HL-60 (cell line): ENCODE measurements around the gene ALDH1L1.

ENCODE experiments used
- DNase-seq, 2 experiments: peaks; one replicate each; pipeline ENCODE4 v3.0.0-alpha.2; 2010 to 2020; ENCODE audit warnings: low read depth in 1 of 2, low spot score in 1 of 2
- H3K27ac ChIP-seq: fragments of 250-450 bp; sonication (Bioruptor Pico); replicated peaks from 2 replicates; pipeline ENCODE4 v1.5.1; 2020; ENCODE audit warnings: mild to moderate bottlenecking, moderate library complexity
- H3K27me3 ChIP-seq: fragments of 250-450 bp; sonication (Bioruptor Pico); 2 replicates; pipeline ENCODE4 v1.5.1; 2021; ENCODE audit warnings: mild to moderate bottlenecking, moderate library complexity; ENCODE audit not compliant: insufficient read depth, poor library complexity, severe bottlenecking
- H3K4me3 ChIP-seq: replicated peaks from 2 replicates; pipeline ENCODE4 v1.5.1; 2011; ENCODE audit warnings: mild to moderate bottlenecking, control low read depth, low read length; ENCODE audit not compliant: insufficient read depth
- GABPA ChIP-seq: IDR thresholded peaks from 2 replicates; pipeline ENCODE4 v1.6.1; 2012; ENCODE audit warnings: low read depth
- POLR2AphosphoS5 ChIP-seq: IDR thresholded peaks from 2 replicates; pipeline ENCODE4 v1.6.1; 2012; ENCODE audit warnings: low read depth
- REST ChIP-seq: IDR thresholded peaks from 2 replicates; pipeline ENCODE4 v1.6.1; 2012; ENCODE audit warnings: low read depth; ENCODE audit not compliant: insufficient replicate concordance
- SPI1 ChIP-seq: IDR thresholded peaks from 2 replicates; pipeline ENCODE4 v1.6.1; 2012; ENCODE audit warnings: low read depth, mild to moderate bottlenecking, borderline replicate concordance
- TF ChIP-seq, protein P1 (sequence below): IDR thresholded peaks from one replicate; pipeline ENCODE4 v1.5.1; 2011; ENCODE audit warnings: low read length, control low read depth, inconsistent platforms; ENCODE audit not compliant: insufficient read depth

The ALDH1L1 gene

GRCh38 chr3:126191246-126191645 is 10.9 kb upstream of the ALDH1L1 start:
- no peak for TF ChIP-seq REST
- no peak overlapping the region for H3K27ac ChIP-seq
- no peak for DNase-seq
- H3K4me3 ChIP-seq = no peak overlapping the region
- no peaks in the 10 kb centered on the region for H3K27me3 ChIP-seq

DNA sequence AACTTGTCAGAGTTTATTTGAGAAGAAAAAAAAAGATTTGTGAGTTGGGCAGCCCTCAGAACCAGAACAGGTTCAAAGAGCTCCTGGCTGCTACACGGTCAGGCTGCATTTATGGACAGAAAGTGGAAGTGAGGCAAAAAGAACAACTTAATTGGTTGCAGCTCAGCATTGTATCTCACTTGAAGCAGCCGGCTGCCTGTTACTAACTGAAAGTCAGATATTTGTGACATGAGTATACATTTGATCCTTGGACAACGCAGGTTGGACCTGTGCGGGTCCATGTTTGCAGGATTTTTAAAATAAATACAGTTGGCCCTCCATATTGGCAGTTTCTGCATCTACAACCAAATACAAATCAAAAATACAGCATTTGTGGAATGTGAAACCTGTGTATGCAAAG is 7.5 kb upstream of the ALDH1L1 start:
- no peak for DNase-seq
- TF ChIP-seq REST (no peak), POLR2AphosphoS5 (no peak), SPI1 (no peak), GABPA (no peak)
- TF ChIP-seq, protein P1, sequence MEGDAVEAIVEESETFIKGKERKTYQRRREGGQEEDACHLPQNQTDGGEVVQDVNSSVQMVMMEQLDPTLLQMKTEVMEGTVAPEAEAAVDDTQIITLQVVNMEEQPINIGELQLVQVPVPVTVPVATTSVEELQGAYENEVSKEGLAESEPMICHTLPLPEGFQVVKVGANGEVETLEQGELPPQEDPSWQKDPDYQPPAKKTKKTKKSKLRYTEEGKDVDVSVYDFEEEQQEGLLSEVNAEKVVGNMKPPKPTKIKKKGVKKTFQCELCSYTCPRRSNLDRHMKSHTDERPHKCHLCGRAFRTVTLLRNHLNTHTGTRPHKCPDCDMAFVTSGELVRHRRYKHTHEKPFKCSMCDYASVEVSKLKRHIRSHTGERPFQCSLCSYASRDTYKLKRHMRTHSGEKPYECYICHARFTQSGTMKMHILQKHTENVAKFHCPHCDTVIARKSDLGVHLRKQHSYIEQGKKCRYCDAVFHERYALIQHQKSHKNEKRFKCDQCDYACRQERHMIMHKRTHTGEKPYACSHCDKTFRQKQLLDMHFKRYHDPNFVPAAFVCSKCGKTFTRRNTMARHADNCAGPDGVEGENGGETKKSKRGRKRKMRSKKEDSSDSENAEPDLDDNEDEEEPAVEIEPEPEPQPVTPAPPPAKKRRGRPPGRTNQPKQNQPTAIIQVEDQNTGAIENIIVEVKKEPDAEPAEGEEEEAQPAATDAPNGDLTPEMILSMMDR = no peak
- no peak overlapping the region for H3K27ac ChIP-seq
- no peaks in the 10 kb centered on the region for H3K27me3 ChIP-seq
- H3K4me3 ChIP-seq = no peak overlapping the region

- Histone ChIP-seq H3K4me3 (no peak overlapping the region), H3K27ac (no peak overlapping the region), H3K27me3 (peaks cover 6% of the 10 kb centered on the region)
- no peak for DNase-seq
- TF ChIP-seq, protein P1 = no peak
- no peak for TF ChIP-seq POLR2AphosphoS5
- no peak for TF ChIP-seq GABPA
- TF ChIP-seq REST = no peak
- no peak for TF ChIP-seq SPI1
These were observed 6.4 kb upstream of the ALDH1L1 start for GRCh38 chr3:126186749-126187148.

DNA sequence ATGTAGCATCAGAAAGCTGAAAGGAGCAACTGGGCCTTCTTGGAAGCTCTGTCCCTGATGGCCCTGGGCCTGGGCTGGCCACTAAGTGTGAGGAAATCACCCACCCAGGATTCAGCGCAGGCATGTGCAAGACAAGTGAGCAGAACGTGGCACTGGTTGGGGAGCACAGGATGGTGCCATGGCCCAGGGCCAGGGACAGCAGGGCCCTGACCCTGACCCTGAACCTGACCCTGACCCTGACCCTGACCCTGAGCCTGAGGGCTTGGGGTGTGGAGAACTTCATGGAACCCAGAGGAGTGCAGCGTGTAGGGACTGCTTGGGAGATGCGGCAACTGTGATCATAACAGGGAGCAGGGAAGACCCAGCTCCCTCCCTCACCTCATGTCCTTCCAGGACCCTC is 5.9 kb upstream of the ALDH1L1 start:
- H3K4me3 ChIP-seq = no peak overlapping the region
- TF ChIP-seq GABPA (no peak), REST (no peak), SPI1 (no peak), POLR2AphosphoS5 (no peak)
- TF ChIP-seq, protein P1 = no peak
- no peak overlapping the region for H3K27ac ChIP-seq
- DNase-seq = no peak
- peaks cover 10% of the 10 kb centered on the region for H3K27me3 ChIP-seq
